GM08714 (cell line): ENCODE measurements around the gene PCDHGA11.
"Not testable (repeated sequence)": the region's sequence is repeated elsewhere in the genome, so short reads cannot be mapped to it uniquely, and the experiment has no call there.

Experiments
- H3K4me3 ChIP-seq: fragments of 200-500 bp; sonication (Bioruptor generic); 2 replicates; pipeline ENCODE4 v1.5.1; 2014; ENCODE audit warnings: mild to moderate bottlenecking, low read length, inconsistent platforms
- ZNF274 ChIP-seq: IDR thresholded peaks from 2 replicates; pipeline ENCODE4 v1.6.1; 2012; ENCODE audit warnings: mild to moderate bottlenecking, low read depth, low read length

PCDHGA11 gene

DNA sequence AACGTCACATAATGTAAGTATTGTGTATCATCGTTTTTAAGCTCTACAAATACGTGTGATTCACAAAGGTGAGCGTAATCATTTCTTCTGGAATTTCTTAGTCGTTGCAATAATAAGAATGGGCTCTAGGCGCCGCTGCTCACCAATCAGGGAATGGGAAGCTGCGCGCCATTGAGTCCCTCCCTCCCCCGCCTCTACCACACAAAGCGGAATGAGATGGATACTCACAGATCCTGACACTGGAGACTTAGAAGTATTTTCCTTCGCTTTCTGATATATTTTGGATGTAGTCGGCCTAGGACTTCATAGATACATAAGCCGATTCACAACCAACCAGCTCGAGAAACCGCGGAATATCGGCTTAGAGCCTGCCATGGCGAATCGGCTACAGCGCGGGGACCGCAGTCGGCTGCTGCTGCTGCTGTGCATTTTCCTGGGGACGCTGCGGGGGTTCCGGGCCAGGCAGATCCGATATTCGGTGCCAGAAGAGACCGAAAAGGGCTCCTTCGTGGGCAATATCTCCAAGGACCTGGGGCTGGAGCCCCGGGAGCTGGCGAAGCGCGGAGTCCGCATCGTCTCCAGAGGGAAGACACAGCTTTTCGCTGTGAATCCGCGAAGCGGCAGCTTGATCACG, at the start of gene PCDHGA11:
Gene PCDHGA11 (plus strand): TSS at position 197 of the 634 bp plus-strand sequence. CDS start 177 bp downstream, at position 374.
- no peak for TF ChIP-seq ZNF274
- H3K4me3 ChIP-seq: peak within 1 kb of the TSS; percentile 56

- no peak overlapping the region for H3K4me3 ChIP-seq
- no peak for TF ChIP-seq ZNF274
These were observed 49.0 kb upstream of the PCDHGA11 start for GRCh38 chr5:141371572-141372475.

- peak within 1 kb of the TSS; percentile 60; the same call in 1 of the 2 replicates for H3K4me3 ChIP-seq
- TF ChIP-seq ZNF274: no peak
These were observed 47.1 kb upstream of the PCDHGA11 start, which contains the start of gene PCDHGA6 for GRCh38 chr5:141373673-141374317. Gene PCDHGA6 (plus strand): TSS chr5:141373891. CDS start chr5:141374084, 193 bp downstream.

DNA sequence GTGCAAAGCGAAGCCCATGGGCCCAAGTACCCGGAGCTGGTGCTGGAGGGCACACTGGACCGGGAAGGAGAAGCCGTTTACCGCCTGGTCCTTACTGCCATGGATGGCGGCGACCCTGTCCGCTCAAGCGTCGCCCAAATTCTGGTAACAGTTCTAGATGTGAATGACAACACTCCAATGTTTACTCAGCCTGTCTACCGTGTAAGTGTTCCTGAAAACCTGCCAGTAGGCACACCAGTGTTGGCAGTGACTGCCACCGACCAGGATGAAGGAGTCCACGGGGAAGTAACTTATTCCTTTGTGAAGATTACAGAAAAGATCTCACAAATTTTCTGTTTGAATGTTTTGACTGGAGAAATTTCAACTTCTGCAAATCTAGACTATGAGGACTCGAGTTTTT, 46.2 kb upstream of the PCDHGA11 start:
- H3K4me3 ChIP-seq: no peak overlapping the region
- no peak for TF ChIP-seq ZNF274

GRCh38 chr5:141375444-141376155, 45.3 kb upstream of the PCDHGA11 start:
- not testable (repeated sequence) for H3K4me3 ChIP-seq

DNA sequence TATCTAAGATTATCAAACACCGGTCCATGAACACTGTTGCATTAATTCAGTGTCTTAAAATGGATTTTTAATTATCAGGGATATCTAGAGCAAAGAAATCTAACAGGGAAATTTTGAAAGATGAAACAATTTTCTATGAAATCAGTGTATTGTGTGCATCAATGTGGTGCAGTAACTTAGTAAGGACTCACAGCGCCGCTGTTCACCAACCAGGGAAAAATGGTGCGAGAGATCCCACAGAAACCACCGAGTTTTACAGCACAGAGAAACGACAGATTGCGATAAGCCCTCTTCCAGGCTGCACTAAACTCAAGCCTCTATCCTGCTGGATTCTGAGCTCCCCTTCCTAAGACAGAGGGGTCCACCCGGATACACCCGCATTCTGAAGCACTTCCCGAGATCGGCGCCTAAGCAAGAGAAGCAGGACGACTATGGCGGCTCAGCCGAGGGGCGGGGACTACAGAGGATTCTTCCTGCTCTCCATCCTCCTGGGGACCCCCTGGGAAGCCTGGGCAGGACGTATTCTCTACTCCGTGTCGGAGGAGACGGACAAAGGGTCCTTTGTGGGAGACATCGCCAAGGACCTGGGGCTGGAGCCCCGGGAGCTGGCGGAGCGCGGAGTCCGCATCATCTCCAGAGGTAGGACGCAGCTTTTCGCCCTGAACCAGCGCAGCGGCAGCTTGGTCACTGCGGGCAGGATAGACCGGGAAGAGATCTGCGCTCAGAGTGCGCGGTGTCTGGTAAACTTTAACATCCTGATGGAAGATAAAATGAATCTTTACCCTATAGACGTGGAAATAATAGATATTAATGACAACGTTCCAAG, 38.2 kb upstream of the PCDHGA11 start, which contains the start of gene PCDHGA7:
Gene PCDHGA7 (plus strand): TSS at position 274 of the 826 bp plus-strand sequence. CDS start 158 bp downstream, at position 432.
- no peak for TF ChIP-seq ZNF274
- H3K4me3 ChIP-seq: peak within 1 kb of the TSS; percentile 30; the same call in 1 of the 2 replicates

DNA sequence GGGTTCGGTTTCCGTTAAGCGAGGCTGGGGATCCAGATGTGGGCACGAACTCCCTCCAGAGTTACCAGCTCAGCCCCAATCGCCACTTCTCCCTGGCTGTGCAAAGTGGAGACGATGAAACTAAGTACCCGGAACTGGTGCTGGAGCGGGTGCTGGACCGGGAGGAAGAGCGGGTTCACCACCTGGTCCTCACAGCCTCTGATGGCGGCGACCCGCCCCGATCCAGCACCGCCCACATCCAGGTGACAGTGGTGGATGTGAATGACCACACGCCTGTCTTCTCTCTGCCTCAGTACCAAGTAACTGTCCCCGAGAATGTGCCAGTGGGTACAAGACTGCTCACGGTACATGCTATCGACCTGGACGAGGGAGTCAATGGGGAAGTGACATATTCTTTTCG, 37.5 kb upstream of the PCDHGA11 start:
- H3K4me3 ChIP-seq: no peak overlapping the region
- no peak for TF ChIP-seq ZNF274

DNA sequence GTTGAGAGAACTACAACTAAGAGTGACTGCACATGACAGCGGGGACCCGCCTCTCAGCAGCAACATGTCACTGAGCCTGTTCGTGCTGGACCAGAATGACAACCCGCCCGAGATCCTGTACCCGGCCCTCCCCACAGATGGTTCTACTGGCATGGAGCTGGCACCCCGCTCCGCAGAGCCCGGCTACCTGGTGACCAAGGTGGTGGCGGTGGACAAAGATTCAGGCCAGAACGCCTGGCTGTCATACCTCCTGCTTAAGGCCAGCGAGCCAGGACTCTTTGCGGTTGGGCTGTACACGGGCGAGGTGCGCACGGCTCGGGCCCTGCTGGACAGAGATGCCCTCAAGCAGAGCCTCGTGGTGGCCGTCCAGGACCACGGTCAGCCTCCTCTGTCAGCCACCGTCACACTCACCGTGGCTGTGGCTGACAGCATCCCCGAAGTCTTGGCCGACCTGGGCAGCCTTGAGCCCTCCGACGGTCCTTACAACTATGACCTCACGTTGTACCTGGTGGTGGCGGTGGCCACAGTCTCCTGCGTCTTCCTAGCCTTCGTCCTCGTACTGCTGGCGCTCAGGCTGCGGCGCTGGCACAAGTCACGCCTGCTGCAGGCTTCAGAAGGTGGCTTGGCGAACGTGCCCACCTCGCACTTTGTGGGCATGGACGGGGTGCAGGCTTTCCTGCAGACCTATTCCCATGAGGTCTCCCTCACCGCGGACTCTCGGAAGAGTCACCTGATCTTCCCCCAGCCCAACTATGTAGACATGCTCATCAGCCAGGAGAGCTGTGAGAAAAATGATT, 36.2 kb upstream of the PCDHGA11 start:
- no peak overlapping the region for H3K4me3 ChIP-seq
- no peak for TF ChIP-seq ZNF274

GRCh38 chr5:141387557-141388311, 33.1 kb upstream of the PCDHGA11 start, which contains the start of gene PCDHGB4:
Gene PCDHGB4 (plus strand): TSS chr5:141387698. CDS start chr5:141387885, 187 bp downstream.
- peak within 1 kb of the TSS; percentile 14; the same call in 1 of the 2 replicates for H3K4me3 ChIP-seq

DNA sequence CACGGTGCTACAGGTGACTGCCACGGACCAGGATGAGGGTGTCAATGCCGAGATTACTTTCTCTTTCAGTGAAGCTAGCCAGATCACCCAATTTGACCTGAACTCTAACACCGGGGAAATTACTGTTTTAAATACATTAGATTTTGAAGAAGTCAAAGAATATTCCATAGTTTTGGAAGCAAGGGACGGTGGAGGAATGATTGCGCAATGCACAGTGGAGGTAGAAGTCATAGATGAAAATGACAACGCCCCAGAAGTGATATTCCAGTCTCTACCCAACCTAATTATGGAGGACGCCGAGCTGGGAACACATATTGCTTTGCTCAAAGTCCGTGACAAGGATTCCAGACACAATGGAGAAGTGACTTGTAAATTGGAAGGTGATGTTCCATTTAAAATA, 32.2 kb upstream of the PCDHGA11 start:
- H3K4me3 ChIP-seq: no peak overlapping the region; the same call in 1 of the 2 replicates
- TF ChIP-seq ZNF274: no peak
